Adrenal gland (tissue), 5 donors: Measurements from ENCODE around the gene GATA5.
A peak's percentile ranks its signal among the peaks of the same experiment; 100 is the strongest.

Experiments
- POLR2A ChIP-seq, 2 donors: fragments of 450-650 bp; IDR thresholded peaks; one replicate each; pipeline ENCODE4 v1.6.1; 2017; ENCODE audit warnings: antibody characterized with exemption in 2 of 2, mild to moderate bottlenecking in 2 of 2, moderate library complexity in 1 of 2
- TF ChIP-seq, protein P1 (sequence below), 6 experiments: fragments of 450-650 bp in 4 of 6; fragments of 200-600 bp in 2 of 6; sonication (generic) in 1 of 6; IDR thresholded peaks; 1 replicate in 5 of 6; 2 replicates in 1 of 6; pipeline versions ENCODE4 v1.5.1 to v1.8.0; 2016 to 2021; ENCODE audit warnings: antibody characterized with exemption in 6 of 6, mild to moderate bottlenecking in 2 of 6, moderate library complexity in 1 of 6
- donor health status: DM: no; HTN: no; CAD: no.

DNA sequence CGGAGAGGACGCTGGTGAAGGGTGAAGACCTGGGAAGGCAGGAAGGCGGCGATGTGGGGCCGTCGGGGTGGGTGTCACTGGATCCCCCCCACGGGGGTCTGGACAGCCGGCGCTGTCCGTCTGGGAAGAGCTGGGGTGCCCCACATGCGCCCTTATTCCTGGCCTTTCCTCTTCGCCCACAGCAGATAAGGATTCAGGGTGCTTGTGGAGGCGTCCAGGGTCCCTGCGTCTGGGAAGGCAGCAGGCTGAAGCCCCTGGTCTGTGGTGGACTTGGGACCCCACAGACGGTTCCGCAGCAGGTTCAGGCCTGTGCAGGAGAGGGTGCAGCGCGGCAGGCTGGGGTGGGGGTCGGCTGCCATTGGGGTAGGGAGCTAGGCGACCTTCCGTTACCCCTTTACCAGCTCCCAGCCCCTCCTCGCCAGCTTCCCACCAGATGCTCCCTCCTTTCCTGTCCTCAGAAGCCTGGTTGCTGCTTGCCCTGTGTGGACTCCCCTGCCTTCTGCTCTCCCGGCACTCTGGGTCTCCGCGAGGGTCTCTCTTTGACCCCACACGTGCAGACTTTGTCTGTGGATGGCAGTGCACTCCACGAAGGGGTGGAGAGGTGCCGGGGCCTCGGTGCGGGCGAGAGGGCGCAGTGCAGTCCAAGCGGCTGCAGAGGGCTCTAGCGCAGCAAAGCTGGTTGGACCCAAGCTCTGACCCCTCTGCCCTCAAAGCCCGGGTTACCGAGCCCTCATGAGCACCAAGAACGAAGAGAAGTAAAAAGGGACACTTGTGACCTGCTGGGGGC is 2.1 kb upstream of the GATA5 start:
- TF ChIP-seq, protein P1, sequence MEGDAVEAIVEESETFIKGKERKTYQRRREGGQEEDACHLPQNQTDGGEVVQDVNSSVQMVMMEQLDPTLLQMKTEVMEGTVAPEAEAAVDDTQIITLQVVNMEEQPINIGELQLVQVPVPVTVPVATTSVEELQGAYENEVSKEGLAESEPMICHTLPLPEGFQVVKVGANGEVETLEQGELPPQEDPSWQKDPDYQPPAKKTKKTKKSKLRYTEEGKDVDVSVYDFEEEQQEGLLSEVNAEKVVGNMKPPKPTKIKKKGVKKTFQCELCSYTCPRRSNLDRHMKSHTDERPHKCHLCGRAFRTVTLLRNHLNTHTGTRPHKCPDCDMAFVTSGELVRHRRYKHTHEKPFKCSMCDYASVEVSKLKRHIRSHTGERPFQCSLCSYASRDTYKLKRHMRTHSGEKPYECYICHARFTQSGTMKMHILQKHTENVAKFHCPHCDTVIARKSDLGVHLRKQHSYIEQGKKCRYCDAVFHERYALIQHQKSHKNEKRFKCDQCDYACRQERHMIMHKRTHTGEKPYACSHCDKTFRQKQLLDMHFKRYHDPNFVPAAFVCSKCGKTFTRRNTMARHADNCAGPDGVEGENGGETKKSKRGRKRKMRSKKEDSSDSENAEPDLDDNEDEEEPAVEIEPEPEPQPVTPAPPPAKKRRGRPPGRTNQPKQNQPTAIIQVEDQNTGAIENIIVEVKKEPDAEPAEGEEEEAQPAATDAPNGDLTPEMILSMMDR (IDR thresholded peaks at IDR 0.05), result peak in 1 of 6 experiments; percentile 16
- no peak for TF ChIP-seq POLR2A (IDR thresholded peaks at IDR 0.05)
